PFSK-1 (cell line): ENCODE measurements around the gene LDB2.

Experiments used
- FOXP2 ChIP-seq: optimal IDR thresholded peaks from 2 replicates; pipeline ENCODE3; 2011; ENCODE audit warnings: borderline replicate concordance, control low read depth, inconsistent platforms; ENCODE audit not compliant: insufficient read depth; ENCODE audit errors: extremely low read length, extremely low read depth
- POLR2AphosphoS5 ChIP-seq: IDR thresholded peaks from 2 replicates; pipeline ENCODE4 v1.6.1; 2012; ENCODE audit warnings: low read depth, mild to moderate bottlenecking, control low read depth, low read length, moderate library complexity
- SIN3A ChIP-seq: IDR thresholded peaks from 2 replicates; pipeline ENCODE4 v1.6.1; 2012; ENCODE audit warnings: mild to moderate bottlenecking, low read length, moderate library complexity, borderline replicate concordance; ENCODE audit not compliant: insufficient read depth
- TAF1 ChIP-seq: IDR thresholded peaks from 2 replicates; pipeline ENCODE4 v1.6.1; 2012; ENCODE audit warnings: low read length, control low read depth, borderline replicate concordance; ENCODE audit not compliant: insufficient read depth
- TF ChIP-seq, protein P1 (sequence below), 2 experiments: IDR thresholded peaks; 2 replicates each; pipeline versions ENCODE4 v1.6.1 to v1.8.0; 2011 to 2012; ENCODE audit warnings: low read depth in 2 of 2, low read length in 2 of 2, control low read depth in 1 of 2, inconsistent platforms in 1 of 2, mild to moderate bottlenecking in 1 of 2, moderate library complexity in 1 of 2; ENCODE audit not compliant: insufficient read depth in 1 of 2

The LDB2 gene

GRCh38 chr4:16682975-16683374, 215.5 kb downstream of the LDB2 start:
- TF ChIP-seq SIN3A (no peak), TAF1 (no peak), FOXP2 (no peak), POLR2AphosphoS5 (no peak)
- TF ChIP-seq, protein P1, sequence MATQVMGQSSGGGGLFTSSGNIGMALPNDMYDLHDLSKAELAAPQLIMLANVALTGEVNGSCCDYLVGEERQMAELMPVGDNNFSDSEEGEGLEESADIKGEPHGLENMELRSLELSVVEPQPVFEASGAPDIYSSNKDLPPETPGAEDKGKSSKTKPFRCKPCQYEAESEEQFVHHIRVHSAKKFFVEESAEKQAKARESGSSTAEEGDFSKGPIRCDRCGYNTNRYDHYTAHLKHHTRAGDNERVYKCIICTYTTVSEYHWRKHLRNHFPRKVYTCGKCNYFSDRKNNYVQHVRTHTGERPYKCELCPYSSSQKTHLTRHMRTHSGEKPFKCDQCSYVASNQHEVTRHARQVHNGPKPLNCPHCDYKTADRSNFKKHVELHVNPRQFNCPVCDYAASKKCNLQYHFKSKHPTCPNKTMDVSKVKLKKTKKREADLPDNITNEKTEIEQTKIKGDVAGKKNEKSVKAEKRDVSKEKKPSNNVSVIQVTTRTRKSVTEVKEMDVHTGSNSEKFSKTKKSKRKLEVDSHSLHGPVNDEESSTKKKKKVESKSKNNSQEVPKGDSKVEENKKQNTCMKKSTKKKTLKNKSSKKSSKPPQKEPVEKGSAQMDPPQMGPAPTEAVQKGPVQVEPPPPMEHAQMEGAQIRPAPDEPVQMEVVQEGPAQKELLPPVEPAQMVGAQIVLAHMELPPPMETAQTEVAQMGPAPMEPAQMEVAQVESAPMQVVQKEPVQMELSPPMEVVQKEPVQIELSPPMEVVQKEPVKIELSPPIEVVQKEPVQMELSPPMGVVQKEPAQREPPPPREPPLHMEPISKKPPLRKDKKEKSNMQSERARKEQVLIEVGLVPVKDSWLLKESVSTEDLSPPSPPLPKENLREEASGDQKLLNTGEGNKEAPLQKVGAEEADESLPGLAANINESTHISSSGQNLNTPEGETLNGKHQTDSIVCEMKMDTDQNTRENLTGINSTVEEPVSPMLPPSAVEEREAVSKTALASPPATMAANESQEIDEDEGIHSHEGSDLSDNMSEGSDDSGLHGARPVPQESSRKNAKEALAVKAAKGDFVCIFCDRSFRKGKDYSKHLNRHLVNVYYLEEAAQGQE (IDR thresholded peaks at IDR 0.05; ENCODE audit: insufficient read depth in 1 of 2, low read depth in 2 of 2, low read length in 2 of 2): no peak

DNA sequence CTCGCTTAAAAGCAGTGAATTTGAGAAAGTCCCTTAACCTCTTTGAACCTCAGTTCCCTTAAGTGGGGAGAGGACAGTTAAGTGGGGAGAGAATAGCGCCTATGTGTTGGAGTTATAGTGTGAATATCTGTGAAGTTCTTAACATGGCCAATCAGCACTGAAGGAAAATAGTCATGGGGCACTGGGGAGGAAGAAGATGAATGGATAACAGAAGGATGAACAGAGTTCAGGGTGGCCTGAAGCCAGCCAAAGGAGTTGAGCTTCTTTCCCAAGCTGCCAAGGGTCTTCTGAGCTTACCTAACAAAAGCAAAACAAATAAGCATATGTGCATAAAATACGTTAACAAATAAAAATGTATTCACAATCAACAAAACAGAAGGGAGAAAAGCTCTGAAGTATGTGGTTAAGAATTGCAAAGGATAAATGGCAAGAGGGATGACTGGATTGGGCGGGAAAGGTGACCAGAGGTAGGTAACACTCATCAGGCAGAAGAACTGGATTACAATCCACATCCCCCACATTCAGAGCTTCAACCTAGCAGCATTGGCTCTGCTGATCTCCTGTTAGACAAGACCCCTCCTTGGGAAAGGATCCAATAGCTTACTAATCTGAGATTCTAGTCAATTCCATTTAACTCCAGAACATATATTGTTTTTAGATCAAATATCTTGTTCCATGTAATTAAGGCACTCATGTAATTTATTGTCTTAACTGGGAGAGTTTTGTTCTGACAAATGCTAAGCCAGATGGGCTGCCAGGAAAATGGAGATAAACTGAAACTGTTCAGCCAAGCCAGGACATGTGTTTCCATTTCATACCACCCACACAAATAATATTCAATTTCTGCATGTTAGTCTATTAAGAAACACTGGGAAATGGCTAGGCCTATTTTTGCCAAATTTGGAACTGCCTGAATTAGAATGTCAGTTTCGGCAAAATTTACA, 221.2 kb downstream of the LDB2 start:
- TF ChIP-seq, protein P1 (IDR thresholded peaks at IDR 0.05; ENCODE audit: insufficient read depth in 1 of 2, low read depth in 2 of 2, low read length in 2 of 2): no peak
- TF ChIP-seq SIN3A (no peak), FOXP2 (no peak), POLR2AphosphoS5 (no peak), TAF1 (no peak)

- TF ChIP-seq FOXP2 (no peak), SIN3A (no peak), POLR2AphosphoS5 (no peak), TAF1 (no peak)
- TF ChIP-seq, protein P1 (IDR thresholded peaks at IDR 0.05; ENCODE audit: insufficient read depth in 1 of 2, low read depth in 2 of 2, low read length in 2 of 2): no peak
Measured at GRCh38 chr4:16676230-16676770, 222.1 kb downstream of the LDB2 start.

DNA sequence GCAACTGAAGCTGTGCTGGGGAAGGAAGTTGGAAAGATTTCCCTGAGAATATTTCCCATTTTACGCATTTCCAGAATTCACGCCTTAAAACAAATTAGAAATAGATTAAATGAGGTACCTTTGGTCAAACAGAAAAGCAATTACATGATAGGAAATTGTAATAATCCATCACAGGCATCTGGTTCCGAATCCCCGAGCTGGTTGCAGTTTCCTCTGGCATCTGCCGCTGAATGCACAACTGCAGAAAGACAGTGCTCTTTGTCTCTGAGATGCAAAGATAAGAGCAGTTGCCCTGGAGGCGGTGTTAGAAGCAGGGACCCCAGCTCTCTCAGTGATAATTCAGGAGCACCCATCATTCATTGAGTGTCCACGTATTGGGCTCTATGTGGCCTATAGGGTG, 224.4 kb downstream of the LDB2 start:
- TF ChIP-seq, protein P1 (IDR thresholded peaks at IDR 0.05; ENCODE audit: insufficient read depth in 1 of 2, low read depth in 2 of 2, low read length in 2 of 2): no peak
- TF ChIP-seq TAF1 (no peak), POLR2AphosphoS5 (no peak), FOXP2 (no peak), SIN3A (no peak)
